ENCODE measurements around the gene CCT2.

Gene CCT2

GRCh38 chr12:69619050-69619449 lies 33.8 kb downstream of the CCT2 start (continued):
- TF ChIP-seq ZBTB10 (tag by site-specific recombination; IDR thresholded peaks at IDR 0.05) (no peak), ZNF362 (tag by site-specific recombination; IDR thresholded peaks at IDR 0.05) (no peak), ZNF394 (tag by site-specific recombination; IDR thresholded peaks at IDR 0.05; ENCODE audit: borderline replicate concordance) (no peak), ZNF391 (tag by site-specific recombination; IDR thresholded peaks at IDR 0.05; ENCODE audit: borderline replicate concordance, low read depth) (no peak), YY2 (tag by site-specific recombination; IDR thresholded peaks at IDR 0.05) (no peak), ZNF704 (tag by site-specific recombination; IDR thresholded peaks at IDR 0.05) (no peak)

DNA sequence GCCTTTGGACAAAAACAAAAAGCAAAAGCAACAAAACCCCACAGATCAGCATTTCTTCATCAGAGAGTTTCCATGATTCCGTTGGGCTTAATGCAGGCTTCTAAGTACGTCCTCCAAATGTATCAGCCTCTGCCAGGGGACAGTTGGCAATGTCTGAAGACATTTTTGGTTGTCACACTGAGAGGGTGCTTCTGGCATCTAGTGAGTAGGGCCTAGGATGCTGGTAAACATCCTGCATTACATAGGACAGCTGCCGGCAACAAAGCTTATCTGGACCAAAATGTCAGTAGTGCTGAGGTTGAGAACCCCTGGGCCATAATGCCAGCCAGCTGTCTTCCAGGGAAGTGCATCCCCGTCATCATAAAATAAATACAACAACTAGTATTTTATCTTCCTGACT lies 34.8 kb downstream of the CCT2 start:
- TF ChIP-seq ZNF843 (tag by site-specific recombination; IDR thresholded peaks at IDR 0.05) (no peak), ZNF426 (tag by site-specific recombination; IDR thresholded peaks at IDR 0.05) (no peak), ZNF488 (tag by site-specific recombination; IDR thresholded peaks at IDR 0.05) (no peak), ZNF175 (tag by site-specific recombination; IDR thresholded peaks at IDR 0.05) (no peak), ZNF302 (tag by site-specific recombination; IDR thresholded peaks at IDR 0.05; ENCODE audit: low read depth) (no peak), YY1 (tag by site-specific recombination; IDR thresholded peaks at IDR 0.05) (no peak), ZNF138 (tag by site-specific recombination; IDR thresholded peaks at IDR 0.05; ENCODE audit: borderline replicate concordance) (no peak), ZNF48 (tag by site-specific recombination; IDR thresholded peaks at IDR 0.05) (no peak), KLF7 (tag by site-specific recombination; IDR thresholded peaks at IDR 0.05; ENCODE audit: borderline replicate concordance) (no peak), EGR2 (tag by site-specific recombination; IDR thresholded peaks at IDR 0.05; ENCODE audit: low read depth) (no peak), ZBTB48 (tag by site-specific recombination; IDR thresholded peaks at IDR 0.05) (no peak), MZF1 (tag by site-specific recombination; IDR thresholded peaks at IDR 0.05; ENCODE audit: borderline replicate concordance) (no peak), ZNF76 (tag by site-specific recombination; IDR thresholded peaks at IDR 0.05; ENCODE audit: borderline replicate concordance, low read depth) (no peak), ZNF266 (tag by site-specific recombination; IDR thresholded peaks at IDR 0.05; ENCODE audit: low read depth) (no peak), ZNF394 (tag by site-specific recombination; IDR thresholded peaks at IDR 0.05; ENCODE audit: borderline replicate concordance) (no peak)
- TF ChIP-seq, protein P1, sequence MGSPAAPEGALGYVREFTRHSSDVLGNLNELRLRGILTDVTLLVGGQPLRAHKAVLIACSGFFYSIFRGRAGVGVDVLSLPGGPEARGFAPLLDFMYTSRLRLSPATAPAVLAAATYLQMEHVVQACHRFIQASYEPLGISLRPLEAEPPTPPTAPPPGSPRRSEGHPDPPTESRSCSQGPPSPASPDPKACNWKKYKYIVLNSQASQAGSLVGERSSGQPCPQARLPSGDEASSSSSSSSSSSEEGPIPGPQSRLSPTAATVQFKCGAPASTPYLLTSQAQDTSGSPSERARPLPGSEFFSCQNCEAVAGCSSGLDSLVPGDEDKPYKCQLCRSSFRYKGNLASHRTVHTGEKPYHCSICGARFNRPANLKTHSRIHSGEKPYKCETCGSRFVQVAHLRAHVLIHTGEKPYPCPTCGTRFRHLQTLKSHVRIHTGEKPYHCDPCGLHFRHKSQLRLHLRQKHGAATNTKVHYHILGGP (tag by site-specific recombination; IDR thresholded peaks at IDR 0.05) = no peak
- TF ChIP-seq, protein P2, sequence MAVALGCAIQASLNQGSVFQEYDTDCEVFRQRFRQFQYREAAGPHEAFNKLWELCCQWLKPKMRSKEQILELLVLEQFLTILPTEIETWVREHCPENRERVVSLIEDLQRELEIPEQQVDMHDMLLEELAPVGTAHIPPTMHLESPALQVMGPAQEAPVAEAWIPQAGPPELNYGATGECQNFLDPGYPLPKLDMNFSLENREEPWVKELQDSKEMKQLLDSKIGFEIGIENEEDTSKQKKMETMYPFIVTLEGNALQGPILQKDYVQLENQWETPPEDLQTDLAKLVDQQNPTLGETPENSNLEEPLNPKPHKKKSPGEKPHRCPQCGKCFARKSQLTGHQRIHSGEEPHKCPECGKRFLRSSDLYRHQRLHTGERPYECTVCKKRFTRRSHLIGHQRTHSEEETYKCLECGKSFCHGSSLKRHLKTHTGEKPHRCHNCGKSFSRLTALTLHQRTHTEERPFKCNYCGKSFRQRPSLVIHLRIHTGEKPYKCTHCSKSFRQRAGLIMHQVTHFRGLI (tag by site-specific recombination; IDR thresholded peaks at IDR 0.05) = no peak
- CTCF ChIA-PET = interaction anchor here (1.0 kb wide), 1 partner anchor 20 kb away, joined by 3 read pairs; no protein-coding TSS in a partner anchor
- H3K27ac ChIP-seq (ENCODE audit: extremely low read depth, low read depth, low read length) = no peak overlapping the region
- H3K4me3 ChIP-seq (ENCODE audit: low read depth, low read length) = no peak overlapping the region
- no peaks in the 10 kb centered on the region for H3K36me3 ChIP-seq (ENCODE audit: control insufficient read depth in 2 of 2, insufficient read depth in 1 of 2, low read length in 2 of 2)
- POLR2A ChIA-PET = no interaction called here
- H3K9me3 ChIP-seq (ENCODE audit: control insufficient read depth, insufficient read depth, low read depth, low read length) = no peaks in the 10 kb centered on the region
- H3K4me1 ChIP-seq (ENCODE audit: control insufficient read depth, insufficient read depth, low read length) = no peaks in the 10 kb centered on the region

Data from HEK293 (cell line).